Stimulated activated CD4-positive, alpha-beta T cell treated with anti-CD3 and anti-CD28 coated beads, TNF-alpha, amount 100 ng/mL, for 1 hour (primary cell): ENCODE data around the gene SPRY4.
"Not testable (repeated sequence)": the region's sequence is repeated elsewhere in the genome, so short reads cannot be mapped to it uniquely, and the experiment has no call there.

Source experiments
- DNase-seq, 3 donors: peaks; one replicate each; pipeline ENCODE4 v3.0.0-alpha.2; 2020; ENCODE audit warnings: low read depth in 3 of 3, low spot score in 1 of 3

SPRY4 gene

DNA sequence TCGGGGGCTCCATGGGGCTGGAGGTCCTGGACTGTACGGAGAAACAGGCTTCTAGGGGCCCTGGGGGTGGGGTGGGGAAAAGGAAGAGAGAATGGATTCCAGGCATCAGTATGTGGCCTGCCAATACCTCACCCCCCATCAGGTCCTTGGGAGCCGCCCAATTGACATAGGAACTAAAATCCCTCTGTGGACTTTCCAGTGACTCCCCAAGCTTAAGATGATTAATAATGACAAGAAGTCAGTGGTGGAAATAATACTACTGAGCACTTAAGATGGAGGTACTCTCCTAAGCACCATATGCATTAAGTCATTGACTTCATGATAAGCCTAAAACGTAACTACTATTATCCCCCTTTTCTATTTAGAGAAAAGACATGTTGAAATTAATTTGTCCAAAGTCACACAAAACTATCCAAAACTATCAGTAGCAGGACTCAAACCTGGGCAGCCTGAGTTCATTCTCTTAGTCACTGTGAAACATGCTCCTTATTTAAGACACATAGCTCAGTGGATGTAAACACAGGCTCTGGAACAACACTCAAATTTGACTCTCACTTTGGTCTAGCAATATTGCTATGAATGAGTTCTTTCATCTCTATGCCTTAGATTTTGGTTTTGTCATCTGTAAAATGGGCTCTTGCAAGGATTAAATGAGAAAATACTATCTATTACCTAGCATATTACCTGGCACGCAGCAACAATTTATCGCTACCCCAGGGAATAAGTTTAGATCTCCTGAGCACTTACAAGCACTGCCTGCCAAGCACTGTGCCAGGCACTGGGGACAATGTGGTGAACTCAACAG, 9.5 kb downstream of the SPRY4 start:
- DNase-seq = no peak

DNA sequence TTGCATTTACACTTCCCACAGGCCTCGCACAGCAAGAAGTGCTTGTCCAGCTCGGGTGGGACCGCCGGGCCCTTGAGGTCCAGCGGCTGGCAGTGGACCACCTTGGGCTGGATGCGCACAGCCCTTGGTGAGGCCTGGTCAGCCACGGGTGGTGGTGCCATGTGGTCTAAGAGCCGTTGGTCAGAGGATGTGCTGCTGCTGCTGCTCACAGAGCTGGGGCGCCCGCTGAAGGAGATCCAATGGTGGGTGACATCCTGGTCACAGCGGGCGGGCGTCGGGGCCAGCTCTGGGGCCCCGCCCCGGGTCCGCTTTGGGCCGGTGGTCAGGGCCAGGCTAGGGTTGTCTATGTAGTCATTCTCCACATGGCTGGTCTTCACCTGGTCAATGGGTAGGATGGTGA, 10.2 kb downstream of the SPRY4 start:
- DNase-seq = no peak

DNA sequence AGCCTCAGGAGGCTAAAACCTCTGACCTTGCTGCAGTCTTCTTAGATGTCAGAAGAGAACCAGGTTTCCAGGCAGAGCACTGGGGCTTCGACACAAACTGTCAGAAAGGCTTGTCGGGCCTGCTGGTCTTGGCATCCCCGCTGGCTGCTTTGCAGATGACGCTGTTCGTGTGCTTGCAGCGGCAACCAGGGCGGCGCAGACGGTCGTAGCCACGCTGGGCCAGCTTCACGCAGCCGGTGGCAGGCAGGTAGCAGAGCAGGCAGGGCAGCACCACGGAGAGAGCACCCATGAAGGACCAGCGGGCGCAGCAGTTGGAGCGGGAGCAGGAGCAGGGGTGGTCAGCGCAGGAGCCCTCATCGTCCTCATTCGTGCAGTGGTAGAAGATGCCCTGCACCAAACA, 10.7 kb downstream of the SPRY4 start:
- DNase-seq = no peak

DNA sequence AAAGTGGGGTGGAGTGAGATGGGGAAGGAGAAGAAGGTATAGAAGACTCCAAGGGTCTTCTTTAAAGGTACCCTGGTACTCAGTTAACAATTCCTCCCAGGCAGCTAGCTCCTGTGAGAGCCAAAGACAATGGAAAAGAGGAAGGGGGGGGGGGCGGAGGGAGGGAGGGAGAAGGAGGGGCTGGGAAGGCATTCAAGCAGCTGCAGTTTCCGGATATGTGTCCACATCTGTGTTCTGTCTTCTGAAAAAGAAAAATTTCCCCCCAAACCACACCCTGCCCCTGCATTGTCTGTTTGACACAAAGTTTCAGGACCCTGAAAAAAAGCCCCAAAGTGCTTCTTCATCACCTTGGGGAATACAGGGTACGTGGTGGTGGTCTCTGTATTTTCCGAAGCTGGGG, 11.1 kb downstream of the SPRY4 start:
- no peak for DNase-seq

DNA sequence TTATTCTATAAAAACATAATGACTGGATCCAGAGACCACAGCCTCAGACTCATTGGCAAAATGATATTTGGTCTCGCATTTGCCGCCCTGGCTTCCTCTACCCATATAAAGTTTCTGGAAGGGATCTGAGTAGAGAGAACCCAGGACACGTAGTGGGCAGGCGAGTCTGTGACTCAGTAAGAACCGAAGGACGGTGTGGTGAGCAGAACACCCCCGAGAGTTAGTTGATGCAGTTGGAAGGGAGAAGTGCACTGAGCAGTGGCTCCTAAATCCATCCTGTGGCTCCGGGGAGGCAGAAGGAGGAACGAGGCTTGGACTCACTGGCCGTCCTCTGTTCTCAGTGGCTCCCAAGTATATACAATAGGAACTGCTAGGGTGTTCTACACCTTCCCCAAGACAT, 11.5 kb downstream of the SPRY4 start:
- DNase-seq = no peak

DNA sequence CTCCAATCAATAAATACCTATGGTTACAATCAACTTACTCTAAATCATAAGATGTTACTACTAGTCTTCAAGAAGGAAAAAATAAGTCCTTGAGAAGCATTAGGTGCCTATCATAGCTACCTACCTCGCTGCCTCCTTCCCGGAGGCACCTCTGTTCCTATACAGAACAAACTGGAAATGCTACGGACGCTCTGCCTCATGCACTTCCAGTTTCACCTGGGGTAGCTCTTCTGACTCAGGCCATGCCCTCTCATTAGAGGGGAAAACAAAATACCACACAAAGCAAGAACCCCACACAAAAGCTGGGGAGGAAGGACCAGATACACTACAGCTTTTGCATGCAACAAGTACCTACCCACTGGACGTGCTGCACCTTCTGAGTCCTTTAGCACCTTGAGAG, 12.4 kb downstream of the SPRY4 start:
- DNase-seq = no peak

DNA sequence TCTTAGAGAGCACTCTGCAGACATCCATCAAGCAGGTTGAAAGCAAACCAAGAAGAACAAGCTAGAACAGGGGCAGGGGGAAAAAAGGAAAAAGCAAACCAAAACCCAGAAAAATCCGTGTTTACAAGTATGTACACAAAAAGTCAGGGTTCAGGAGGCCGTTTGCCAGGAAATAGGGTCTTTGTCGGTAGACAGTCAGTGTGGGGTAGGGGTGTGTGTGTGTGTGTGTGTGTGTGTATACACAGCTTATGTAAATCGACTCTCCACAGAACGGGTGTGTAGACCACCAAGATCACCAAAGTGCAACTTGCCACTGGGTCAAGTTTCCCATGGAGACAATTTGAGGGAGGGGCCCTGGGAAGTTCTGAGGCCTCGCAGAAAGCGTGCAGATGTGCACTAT, 13.1 kb downstream of the SPRY4 start:
- DNase-seq = no peak

DNA sequence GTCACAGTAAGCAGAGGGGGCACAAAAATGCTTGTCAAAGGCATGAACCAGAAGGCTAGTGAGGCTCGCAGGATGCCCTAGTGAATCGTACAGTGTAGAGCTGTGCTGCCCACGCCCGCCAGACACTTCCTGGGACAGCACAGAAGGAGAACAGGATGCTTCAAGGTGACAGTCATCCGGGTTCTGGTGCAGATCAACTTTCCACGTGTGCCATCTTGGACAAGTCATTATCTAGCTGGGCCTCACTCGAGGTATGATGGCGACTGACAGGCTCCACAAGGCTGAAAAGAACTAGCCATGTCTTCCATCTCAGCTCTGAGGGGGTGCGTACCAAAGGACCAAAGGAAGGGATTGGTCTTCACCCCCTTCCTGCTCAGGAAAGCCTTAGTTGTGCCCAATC, 14.0 kb downstream of the SPRY4 start:
- no peak for DNase-seq

DNA sequence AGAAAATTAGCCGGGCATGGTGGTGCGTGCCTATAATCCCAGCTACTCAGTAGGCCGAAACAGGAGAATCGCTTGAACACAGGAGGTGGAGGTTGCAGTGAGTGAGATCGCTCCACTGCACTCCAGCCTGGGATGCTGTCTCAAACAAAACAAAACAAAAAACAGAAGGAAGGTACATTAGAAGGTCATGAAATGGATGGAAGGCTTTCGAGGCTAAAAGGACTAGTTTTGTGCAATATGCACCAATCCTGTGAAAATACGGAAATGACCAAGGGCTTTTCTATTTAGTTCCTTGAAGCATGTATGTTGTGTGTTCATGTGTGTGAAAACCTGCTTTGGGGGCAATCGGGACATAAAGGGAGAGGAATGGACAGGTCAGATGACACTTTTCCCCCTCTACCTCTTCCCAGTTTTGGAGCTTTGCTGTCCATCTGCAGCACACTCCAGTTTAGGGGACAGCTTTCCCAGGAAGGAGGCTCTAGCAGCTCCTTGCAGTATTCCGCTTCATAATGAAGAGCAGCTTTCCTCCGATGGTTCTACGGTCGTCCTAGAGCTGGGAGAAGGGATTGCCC, 15.0 kb downstream of the SPRY4 start:
- DNase-seq = no peak

DNA sequence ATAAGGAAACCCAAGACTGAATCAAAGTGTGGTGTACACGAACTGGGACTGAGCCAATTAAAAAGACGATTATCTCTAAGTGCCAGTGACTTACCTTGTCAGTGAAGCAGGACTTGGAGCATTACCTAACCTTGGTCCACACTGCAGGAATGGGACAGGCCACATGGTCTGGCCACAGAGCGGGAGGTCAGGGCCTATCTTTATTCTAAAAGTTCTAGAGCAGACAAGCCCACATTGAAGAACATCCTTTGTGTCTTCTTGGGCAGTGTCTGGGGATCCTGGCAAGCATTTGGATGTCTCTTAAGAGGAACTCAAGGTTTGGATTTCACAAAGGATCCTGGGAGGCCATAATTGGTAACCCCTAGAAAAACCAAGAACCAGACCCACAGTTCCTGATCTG, 16.5 kb downstream of the SPRY4 start:
- DNase-seq = no peak

DNA sequence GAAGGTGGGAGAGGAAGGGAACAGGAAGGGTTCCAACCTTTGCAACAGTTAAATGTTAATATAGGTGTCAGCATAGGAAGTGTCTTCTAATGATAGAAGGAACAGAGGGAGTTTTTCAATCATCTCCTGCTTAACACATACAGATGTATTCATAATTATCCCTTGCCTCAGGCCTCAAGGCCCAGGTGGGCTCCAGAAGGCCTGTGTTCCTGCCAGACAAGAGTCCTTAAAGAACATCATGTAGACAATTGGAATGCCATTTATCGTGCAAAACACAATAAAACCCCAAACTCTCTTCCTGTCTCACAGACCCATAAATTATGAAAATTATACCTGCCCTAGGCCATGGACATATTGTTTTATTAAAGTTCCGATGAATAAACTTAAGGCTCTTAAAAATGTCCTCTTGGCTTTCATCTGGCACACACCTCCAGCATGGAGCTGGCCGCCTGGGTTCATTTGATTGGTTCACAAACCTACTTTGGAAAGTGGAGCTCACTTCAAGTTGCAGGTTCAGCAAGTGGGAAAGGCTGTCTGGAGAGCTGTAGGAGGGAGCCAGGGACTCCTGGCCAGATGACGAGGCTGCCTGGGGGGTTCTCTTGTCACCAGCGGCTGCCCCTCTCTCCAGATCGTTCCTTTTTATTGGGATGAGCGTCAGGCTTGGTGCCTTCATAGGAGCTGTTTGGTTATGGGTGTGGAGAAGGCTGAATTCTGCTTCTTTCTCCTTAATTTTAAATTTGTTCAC, 17.5 kb downstream of the SPRY4 start:
- DNase-seq = no peak

DNA sequence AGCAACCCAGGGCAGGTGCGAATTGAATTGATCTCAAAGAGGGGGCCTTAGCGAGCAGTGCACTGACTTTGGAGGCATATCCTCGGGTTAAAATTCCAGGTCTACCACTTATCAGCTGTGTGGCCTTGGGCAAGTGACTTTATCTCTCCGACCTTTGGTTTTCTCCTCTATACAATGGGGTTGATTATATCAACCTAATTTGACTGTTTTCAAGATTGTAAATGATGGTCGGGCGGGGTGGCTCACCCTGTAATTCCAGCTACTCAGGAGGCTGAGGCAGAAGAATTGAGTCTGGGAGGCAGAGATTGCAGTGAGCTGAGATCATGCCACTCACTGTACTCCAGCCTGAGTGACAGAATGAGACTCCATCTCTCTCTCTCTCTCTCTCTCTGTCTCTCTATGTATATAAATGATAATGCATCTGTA, 18.7 kb downstream of the SPRY4 start:
- no peak for DNase-seq

DNA sequence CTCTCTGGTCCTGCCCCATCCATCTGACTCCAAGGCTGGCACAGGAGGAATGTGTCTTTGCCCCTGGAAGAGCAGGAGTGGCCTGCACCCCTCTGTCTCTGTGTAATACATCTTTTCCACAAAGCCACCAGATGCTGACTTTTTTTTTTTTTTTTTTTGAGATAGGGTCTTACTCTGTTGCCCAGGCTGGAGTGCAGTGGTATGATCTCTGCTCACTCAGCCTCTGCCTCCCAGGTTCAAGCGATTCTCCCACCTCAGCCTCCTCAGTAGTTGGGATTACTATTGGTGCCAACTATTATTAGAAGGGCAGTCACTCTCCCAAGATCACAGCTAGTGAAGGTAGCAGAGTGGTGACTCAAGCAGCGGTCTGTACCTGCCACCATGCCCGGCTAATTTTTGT, 19.6 kb downstream of the SPRY4 start:
- DNase-seq = no peak

DNA sequence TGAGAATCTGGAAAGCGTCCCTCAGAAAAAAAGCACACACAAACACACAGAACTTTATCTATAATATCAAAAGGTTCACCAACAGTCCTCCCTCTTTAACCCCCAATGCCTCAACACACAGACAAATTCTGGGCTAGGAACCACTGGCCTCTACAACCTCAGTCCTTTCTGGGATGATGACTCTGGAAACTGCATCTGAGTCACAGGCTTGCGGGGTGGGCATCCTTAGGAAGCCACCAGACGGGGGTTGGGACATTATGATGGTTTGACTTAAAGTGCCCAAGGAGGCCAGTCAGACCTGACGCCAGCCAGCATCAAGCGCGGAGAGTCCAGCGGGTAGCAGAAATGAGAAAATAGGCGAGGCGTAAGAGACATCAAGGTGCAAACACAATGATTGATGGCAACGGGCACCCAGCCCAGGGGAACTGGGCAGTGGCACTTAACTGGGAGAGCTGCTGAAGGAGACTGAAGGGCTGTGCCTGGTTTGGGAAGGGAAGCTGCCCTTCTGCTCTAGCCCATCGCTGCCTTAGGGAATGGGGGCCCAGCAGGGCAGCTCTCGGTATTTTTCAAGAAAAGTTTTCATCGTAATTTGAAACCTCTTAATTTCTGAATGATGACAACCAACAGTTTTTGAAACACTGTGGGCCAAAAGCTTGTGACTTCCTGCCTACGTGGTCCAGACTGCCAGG, 20.7 kb downstream of the SPRY4 start:
- no peak for DNase-seq

DNA sequence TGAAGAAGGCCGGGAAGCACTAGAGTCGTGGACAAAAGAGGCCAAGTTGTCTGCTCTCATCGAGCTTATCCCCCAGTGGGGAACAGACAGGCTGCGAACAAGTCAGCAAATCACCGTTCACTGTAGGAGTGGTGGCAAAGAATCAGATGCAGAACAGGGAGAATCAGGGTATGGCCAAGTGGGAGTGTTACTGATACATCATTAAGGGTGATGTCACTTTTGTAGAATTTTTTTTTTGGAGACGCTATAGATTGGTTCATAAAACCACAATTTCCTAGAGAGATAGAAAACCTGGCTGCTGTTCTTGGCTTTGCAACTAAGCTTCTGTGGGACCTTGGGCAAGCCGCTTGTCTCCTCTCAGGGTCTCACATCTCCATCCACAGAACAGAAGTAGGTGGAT, 21.3 kb downstream of the SPRY4 start:
- DNase-seq = no peak

DNA sequence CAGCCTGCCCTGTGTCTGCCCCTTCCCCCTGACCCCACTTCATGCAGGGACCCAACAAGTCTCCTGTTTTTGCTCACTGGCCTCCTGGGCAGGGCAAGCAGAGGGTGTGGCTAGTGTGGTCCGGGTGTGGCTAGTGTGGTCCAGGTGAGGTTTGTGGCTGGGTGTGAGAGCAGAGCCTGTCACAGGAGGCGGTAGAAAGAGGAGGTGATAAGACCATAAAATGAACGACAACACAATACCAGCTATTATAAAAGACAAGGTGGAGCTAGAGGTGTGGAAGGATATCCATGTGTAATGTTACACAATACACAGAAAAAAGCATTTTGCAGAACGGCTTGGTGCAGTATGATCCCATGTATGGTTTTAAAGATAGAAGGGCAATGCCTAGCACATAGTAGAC, 23.3 kb downstream of the SPRY4 start:
- DNase-seq = no peak

DNA sequence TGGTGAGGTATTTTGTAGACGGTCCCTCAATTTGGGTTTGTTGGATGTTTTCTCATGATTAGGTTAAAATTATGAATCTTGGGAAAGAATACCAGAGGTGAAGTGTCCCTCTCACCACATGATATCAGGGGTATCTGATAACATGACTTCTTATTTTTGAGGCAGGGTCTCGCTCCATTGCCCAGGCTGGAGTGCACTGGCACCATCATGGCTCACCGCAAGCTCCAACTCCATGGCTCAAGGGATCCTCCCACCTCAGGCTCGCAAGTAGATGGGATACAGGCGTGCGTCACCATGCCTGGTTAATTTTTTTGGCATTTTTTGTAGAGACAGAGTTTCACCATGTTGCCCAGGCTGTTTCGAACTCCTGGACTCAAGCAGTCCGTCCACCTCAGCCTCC, 24.1 kb downstream of the SPRY4 start:
- no peak for DNase-seq

DNA sequence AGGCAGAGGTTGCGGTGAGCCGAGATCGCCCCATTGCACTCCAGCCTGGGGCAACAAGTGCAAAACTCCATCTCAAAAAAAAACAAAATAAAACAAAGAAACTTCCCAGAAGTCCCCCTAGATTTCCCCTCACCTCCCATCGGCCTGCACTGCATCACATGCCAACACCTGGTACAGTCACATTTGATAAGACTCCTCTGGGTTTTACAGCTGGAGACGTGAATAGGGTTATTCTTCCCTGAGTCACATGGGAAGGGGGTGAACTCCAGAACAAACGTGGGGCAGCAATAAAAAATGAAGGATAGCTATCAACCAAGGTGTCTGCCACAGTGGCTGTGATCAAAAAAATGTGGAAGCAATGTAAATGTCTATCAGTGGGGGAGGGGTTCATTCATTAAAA, 26.0 kb downstream of the SPRY4 start:
- DNase-seq = no peak

DNA sequence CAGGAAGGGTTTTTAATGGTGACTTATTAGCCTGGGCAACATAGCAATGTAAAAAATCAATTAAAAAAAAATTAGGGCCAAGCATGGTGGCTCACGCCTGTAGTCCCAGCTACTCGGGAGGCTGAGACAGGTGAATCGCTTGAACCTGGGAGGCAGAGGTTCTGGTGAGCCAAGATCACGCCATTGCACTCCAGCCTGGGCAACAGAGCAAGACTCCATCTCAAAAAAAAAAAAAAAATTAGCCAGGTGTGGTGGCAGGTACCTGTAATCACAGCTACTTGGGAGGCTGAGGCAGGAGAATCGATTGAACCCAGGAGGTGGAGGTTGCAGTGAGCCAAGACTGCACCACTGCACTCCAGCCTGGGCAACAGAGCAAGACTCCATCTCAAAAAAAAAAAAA, 27.0 kb downstream of the SPRY4 start:
- not testable (repeated sequence) for DNase-seq

DNA sequence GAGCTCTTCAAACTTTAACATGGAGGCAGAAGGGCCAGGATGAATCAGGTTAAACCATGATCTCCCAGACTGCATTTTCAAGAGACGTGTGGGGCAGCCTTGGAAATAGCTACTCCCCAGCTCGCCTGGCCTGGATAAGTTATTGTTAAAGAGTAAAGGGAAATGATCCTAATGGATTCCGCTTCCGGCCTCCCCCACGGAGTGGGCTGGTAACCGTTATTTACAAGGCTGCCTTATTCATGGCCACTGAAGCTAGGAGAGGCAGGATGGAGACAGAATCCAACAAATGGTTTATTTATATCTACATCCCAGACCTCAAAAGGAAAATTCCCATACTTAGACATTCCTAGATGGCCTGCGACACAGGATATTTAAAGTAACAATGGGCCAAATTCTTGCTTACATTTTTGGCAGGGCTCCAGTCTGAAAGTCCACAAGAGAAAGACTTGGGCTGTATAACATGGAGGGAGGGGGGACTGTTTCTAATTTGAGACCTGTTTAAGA, 27.9 kb downstream of the SPRY4 start:
- no peak for DNase-seq

DNA sequence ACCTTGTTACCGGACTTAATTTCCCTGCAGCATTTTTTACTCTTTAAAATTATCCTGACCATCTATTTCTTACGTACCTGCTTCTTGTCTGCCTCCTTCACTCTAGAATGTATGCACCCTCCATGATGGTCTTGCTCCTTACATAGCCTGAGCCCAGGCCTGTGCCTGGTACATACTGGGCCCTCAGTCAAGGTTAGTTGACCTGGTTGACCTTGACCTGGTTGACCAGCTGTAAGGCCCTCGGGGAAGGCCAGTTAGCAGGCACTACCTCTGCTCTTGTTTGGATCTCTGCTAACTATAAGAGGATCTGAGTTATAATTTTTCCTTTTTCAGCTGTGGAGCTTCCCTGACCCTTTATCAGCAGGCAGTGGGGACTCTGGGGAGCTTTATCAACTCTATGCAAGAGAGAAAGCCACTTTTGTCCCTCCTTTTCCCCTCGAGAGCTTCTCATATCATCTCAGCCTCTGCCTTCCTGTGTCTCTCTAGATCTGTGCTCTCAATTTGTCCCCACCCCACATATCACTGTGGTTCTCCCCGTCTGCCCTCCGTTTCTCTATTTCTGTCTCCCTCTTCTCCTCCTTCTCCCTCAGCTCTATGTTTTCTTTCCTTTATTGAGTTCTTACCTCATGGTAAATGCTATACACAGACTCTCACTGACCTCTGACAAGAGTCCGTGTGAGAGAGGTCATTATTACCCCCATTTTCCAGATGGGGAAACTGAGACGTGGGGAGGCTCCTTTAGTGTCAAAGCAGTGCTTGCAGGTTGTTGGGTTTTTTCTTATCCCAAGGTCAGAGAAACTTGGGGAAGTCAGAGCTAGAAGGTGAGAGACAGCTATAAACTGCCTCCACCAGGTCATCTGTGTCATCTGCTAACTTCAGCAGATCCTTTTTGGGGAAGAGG, 28.6 kb downstream of the SPRY4 start:
- DNase-seq = no peak
